NCI-H1105 (cell line): ENCODE data around the gene KBTBD4.

Source experiments
- DNase-seq: peaks from one replicate; lab custom pipeline; 2025; lab: John Stamatoyannopoulos, UW

The KBTBD4 gene

DNA sequence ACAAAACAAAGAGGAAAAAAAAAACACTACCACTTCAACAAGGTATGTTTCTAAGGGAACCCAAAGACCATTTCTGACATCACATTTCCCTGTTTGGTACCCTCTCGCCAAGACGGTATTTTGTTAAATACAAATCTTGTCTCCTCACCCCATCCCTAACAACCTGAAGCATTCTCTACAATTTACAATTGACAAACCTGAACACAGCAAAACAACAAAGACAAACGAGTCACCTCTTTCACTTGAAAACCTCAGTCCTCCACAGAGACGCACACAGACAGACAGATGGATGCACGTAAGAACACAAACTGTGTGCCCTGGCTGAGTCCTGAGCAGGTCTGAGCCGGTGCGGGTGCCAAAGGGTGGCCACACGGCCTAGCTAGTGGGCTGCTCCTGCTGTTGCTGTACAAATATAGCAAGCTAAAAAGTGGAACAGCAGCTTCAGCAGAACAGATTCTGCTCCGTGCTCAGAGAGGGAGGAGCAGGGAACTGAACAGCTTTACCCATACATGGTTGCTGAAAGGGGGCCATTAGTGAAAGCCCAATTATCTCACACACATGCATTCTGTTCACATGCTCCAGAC lies 54.4 kb downstream of the KBTBD4 start:
- DNase-seq, result no peak

DNA sequence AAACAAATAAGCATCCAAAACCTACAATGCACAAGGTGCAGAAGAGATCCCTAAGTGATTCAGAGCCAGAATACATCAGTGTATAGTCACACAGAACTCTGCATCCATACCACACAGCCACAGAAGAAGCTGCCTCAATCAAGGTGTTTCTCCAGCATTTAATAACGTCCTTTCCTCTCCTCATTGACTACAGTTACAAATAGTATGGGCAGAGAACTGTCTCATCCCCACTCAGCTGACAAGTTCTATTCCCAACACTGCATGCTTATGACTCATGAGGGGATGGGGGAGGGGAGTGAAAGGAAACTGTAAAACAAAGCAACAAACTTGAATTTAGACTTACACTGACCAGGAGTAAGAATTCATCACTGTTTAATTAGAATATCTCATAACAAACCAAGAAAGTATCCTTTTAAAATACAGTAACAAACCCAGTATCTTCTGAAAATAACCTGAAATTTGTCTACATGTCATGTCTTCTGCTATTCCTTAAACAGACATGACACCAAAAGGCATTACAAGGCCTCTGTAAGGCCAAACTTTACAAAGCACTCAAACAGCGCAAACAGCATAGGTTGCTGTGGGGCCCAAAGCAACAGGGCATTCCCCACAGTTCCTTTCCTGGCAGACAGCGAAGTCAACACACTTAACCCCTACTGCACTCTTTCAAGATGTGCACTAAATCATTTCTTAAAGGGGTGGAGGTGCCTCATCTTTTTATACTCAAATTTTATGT lies 55.1 kb downstream of the KBTBD4 start:
- DNase-seq, result no peak
